AG04450 (cell line): Measurements from ENCODE around the gene TRUB1. TPM values are rescaled to one million over a fixed set of nuclear protein-coding genes. Genes with fewer than 3 reads are reported as not detected.

Experiments
- CTCF ChIA-PET: fragments of 300-600, 350-600 bp; formaldehyde crosslinking; extraction: SDS; loops from one replicate; lab custom pipeline; 2022; ENCODE audit warnings: antibody characterized with exemption, inconsistent platforms; lab: Charles Lee
- POLR2A ChIA-PET: fragments of 350-600 bp; formaldehyde crosslinking; extraction: SDS; loops from one replicate; lab custom pipeline; 2021; ENCODE audit warnings: antibody characterized with exemption, inconsistent platforms; lab: Yijun Ruan, JAX
- DNase-seq: peaks from one replicate; pipeline ENCODE4 v3.0.0-alpha.2; 2011; ENCODE audit warnings: low read depth, low spot score
- H3K27ac ChIP-seq: one replicate; pipeline ENCODE4 v1.5.1; 2012; ENCODE audit warnings: low read depth, low read length, control low read depth
- H3K27me3 ChIP-seq: one replicate; pipeline ENCODE4 v1.6.0; 2012; ENCODE audit warnings: low read length; ENCODE audit not compliant: control insufficient read depth, insufficient read depth
- H3K4me3 ChIP-seq: 2 replicates; pipeline ENCODE4 v1.5.1; 2011; ENCODE audit warnings: mild to moderate bottlenecking, low read depth, low read length, control low read depth
- H3K9me3 ChIP-seq: 2 replicates; pipeline ENCODE4 v1.5.1; 2012; ENCODE audit warnings: low read length; ENCODE audit not compliant: control insufficient read depth, insufficient read depth
- polyA plus RNA-seq: library from polyadenylated mRNA; depleted of rRNA; stranded (reverse); fragments of >200 nt; gene quantifications from 2 replicates; pipeline ENCODE4 v1.2.3, GENCODE V29; 2011
- TF ChIP-seq, protein P1 (sequence below): IDR thresholded peaks from 2 replicates; pipeline ENCODE4 v1.5.1; 2011; ENCODE audit warnings: low read depth, low read length, control low read depth, inconsistent platforms

TRUB1 gene
- polyA plus RNA-seq, 1 experiment, result 21.0 TPM

DNA sequence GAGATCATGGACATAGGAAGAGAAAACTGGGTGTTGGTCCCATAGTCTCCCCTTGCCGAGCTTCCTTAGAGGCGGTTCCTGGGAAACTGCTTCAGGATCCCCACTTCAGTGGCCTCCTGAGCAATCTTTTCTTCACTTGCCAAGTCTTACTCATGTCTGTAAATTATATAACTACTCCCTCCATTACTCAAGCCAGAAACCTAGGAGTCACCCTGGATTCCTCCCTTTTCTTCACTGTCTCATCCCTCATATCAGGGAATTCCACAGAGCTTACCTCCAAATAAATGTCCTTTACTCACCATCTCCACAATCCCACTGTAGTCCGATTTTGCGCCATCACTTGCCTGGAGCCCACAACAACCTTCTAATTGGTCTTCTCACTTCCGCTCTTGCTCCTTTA lies 29.1 kb upstream of the TRUB1 start:
- Histone ChIP-seq H3K4me3 (no peak overlapping the region), H3K27ac (no peak overlapping the region), H3K27me3 (no peaks in the 10 kb centered on the region), H3K9me3 (no peaks in the 10 kb centered on the region)
- ChIA-PET CTCF (no interaction called here), POLR2A (no interaction called here)
- TF ChIP-seq, protein P1, sequence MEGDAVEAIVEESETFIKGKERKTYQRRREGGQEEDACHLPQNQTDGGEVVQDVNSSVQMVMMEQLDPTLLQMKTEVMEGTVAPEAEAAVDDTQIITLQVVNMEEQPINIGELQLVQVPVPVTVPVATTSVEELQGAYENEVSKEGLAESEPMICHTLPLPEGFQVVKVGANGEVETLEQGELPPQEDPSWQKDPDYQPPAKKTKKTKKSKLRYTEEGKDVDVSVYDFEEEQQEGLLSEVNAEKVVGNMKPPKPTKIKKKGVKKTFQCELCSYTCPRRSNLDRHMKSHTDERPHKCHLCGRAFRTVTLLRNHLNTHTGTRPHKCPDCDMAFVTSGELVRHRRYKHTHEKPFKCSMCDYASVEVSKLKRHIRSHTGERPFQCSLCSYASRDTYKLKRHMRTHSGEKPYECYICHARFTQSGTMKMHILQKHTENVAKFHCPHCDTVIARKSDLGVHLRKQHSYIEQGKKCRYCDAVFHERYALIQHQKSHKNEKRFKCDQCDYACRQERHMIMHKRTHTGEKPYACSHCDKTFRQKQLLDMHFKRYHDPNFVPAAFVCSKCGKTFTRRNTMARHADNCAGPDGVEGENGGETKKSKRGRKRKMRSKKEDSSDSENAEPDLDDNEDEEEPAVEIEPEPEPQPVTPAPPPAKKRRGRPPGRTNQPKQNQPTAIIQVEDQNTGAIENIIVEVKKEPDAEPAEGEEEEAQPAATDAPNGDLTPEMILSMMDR, result no peak
- DNase-seq, result no peak

DNA sequence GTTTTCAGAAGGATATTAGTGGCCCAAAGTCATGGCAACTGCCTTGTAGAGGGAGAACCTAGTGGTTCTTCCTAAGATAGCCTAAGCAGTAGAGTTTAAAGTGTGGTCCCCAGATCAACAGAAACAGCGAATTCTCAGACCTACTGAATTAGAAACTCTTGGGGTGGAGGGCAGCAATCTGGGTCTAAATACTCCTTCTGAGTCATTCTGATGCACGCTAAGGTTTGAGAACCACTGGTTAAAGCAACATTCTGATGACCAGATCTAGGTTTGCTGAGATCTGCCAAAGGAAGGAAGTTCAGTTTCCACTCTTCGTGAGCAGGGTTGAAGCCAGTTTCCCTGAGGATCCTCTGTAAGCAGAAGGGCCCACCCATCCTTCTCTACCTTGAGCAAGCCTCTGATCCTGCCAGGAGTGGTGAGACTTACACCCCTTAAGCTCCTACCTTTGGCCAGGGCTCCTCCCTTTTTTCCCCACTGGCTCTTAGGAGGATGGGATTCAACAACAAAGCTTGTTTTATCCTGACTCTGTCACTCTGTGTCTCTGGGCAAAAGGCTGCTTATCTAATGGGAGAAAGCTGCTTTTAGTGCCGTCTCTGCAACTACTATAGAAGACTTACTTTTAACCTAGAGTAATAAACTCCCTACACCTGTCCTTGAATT lies 26.8 kb upstream of the TRUB1 start:
- Histone ChIP-seq H3K27ac (no peak overlapping the region), H3K9me3 (no peaks in the 10 kb centered on the region), H3K27me3 (no peaks in the 10 kb centered on the region), H3K4me3 (no peak overlapping the region)
- POLR2A ChIA-PET, result no interaction called here
- DNase-seq, result no peak
- TF ChIP-seq, protein P1, result no peak
- CTCF ChIA-PET, result no interaction called here

DNA sequence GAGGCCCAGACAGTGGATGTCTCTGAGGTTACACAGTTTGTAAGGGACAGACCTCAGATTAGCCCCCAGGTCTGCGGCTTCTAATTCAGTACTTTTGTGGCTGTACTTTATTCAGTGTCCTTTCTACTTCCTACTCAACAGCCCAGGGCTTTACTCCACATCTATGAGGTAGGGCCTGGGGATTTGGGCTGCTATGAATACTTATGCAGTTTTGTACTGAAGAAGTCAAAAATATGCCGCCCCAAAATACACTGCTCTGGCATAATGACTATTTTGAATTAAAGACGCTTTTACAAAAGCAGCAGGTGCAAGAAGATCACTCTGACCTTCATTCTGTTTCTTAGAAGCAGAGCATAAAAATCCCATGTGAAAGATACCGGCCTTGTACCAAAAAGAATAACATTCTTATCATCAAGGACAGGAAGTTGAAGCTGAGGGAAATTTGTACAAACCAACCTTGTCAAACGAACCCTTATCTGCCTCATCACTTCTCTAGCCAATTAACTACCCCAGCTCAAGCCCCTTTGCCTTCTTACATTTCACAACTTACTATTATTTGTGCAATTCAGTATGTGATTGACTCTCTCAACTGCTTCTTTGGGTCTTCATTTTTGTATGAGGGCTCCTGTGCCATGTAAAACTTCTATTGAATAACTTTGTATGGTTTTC lies 26.1 kb upstream of the TRUB1 start:
- TF ChIP-seq, protein P1, result no peak
- POLR2A ChIA-PET, result no interaction called here
- Histone ChIP-seq H3K4me3 (no peak overlapping the region), H3K27ac (no peak overlapping the region), H3K9me3 (no peaks in the 10 kb centered on the region), H3K27me3 (no peaks in the 10 kb centered on the region)
- DNase-seq, result no peak
- CTCF ChIA-PET, result no interaction called here

DNA sequence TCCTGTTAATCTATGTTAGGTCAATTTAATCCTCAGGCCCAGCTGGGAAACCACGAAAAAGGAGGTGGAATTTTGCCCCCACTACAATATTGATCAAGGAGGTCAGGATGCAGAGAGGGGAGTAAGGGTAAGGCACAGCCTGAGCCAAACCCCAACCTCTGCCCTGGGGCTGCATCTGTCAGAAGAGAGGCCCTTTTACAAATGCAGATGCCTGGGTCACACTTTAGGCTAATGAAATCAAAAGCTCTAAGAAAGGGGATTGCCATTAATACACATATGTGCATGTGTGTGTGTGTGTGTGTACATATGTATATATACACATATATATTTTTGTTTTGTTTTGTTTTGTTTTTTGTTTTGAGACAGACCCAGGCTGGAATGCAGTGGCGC lies 25.5 kb upstream of the TRUB1 start:
- TF ChIP-seq, protein P1, result no peak
- no peaks in the 10 kb centered on the region for H3K27me3 ChIP-seq
- ChIA-PET POLR2A (no interaction called here), CTCF (interaction anchor here (0.6 kb wide), 1 partner anchor 34 kb away, joined by 3 read pairs; no protein-coding TSS in a partner anchor)
- no peak overlapping the region for H3K4me3 ChIP-seq
- DNase-seq, result no peak
- H3K27ac ChIP-seq, result no peak overlapping the region
- H3K9me3 ChIP-seq, result no peaks in the 10 kb centered on the region

DNA sequence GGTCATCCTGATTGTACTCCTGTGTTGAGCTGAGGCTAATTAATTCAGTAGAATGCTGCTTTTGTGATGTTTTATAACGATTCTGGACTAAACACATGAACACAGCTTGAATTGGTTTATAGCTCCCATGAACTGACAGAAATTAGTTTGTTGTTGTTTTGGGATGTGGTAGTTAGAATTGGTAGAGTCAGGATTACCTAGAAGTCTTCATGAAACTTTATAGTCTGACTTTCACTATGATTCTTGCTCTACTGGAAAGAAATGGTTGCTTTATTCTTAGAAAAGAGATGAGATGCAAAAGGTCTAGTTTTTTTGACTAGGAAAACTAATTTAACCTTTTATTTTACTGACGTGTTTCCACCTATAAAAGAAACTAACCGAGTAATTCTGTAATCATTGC lies 23.4 kb upstream of the TRUB1 start:
- Histone ChIP-seq H3K27me3 (no peaks in the 10 kb centered on the region), H3K27ac (no peak overlapping the region), H3K4me3 (no peak overlapping the region), H3K9me3 (no peaks in the 10 kb centered on the region)
- DNase-seq, result no peak
- ChIA-PET POLR2A (no interaction called here), CTCF (interaction anchor here (3.2 kb wide), 1 partner anchor 34 kb away, joined by 14 read pairs; no protein-coding TSS in a partner anchor)
- TF ChIP-seq, protein P1, result no peak
